HUDEP-2 (cell line): ENCODE results near the gene KRT33B.
"Not testable (repeated sequence)": the region's sequence is repeated elsewhere in the genome, so short reads cannot be mapped to it uniquely, and the experiment has no call there.

Experiments used
- DNase-seq, 76 experiments: peaks; one replicate each; lab custom pipeline; 2025; ENCODE audit not compliant: unreplicated experiment in 76 of 76; lab: John Stamatoyannopoulos, UW

KRT33B gene

GRCh38 chr17:41394254-41394996, 24.8 kb upstream of the KRT33B start:
- no peak for DNase-seq

DNA sequence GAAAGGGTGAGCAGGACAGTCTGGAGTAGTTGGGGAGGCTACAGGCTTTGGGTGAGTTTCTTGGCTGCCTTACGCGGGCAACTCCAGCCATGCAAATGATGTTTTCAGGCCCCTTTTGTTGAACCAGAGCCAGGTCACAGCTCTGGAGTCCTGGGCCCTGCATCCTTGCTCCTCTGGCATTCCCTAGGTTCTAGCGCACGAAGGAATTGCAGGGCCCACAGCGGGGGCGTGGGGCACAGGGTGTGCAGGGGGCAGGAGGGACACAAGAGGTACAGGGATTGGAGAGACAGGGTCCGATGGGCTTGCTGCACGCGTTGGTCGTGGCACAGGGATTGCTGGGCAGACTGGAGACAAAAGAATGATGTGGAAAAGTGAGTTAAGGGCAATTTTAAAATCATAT, 24.2 kb upstream of the KRT33B start:
- DNase-seq, result no peak

- no peak for DNase-seq
Measured at GRCh38 chr17:41393294-41393693, 23.7 kb upstream of the KRT33B start.

GRCh38 chr17:41392278-41392677, 22.7 kb upstream of the KRT33B start:
- no peak for DNase-seq

DNA sequence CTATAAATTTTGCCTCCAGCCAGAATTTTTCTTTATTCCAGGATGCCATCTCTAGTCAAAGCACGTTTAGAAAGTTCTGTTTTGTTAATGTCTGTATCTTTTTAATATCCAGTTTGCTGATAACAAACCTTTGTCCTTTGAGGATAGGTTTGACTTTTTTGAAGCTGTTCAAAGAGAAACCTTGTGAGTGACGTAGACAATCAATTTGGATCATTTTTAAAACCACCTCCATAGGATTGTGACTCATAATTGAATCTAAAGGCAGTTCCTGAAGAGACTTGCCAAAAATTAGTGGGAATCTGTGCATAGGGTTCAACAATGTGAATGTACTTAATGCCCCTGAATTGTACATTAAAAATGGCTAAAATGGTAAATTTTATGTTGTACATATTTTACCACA, 21.9 kb upstream of the KRT33B start:
- no peak for DNase-seq

GRCh38 chr17:41390411-41390938, 20.9 kb upstream of the KRT33B start:
- no peak for DNase-seq

DNA sequence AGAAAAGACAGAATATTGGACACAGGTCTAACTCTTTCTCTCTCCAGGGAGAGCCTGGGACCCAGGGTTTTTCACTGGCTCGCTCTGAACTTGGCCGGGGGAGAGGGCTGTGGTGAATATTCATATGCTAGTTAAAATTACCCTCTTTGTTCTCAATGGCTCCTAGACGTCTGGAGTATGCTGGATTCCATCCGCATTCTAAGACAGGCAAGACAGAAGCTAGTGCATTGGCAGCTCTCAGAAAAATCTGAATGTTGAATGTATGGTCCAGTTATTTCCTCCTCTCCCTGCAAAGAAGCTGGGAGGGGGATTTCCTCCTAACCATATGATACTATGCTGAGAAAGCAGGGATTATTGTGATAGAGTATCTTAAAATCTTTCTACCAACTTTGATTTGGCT, 18.1 kb upstream of the KRT33B start:
- no peak for DNase-seq

DNA sequence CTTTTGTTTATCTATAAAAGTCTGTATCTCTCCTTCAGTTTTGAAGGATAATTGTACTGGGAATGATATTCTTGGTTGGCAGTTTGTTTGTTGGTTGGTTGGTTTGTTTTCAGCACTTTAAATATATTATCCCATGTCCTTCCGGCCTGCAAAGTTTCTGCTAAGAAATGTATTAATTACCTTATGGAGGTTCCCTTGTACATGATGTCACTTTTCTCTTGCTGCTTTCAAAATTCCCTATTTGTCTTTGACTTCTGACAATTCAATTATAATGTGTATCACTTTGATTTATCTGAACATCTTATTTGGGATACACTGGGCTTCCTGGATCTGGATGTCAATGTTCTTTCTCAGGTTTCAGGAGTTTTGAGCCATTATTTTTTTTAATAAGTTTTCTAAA, 16.6 kb upstream of the KRT33B start:
- no peak for DNase-seq

DNA sequence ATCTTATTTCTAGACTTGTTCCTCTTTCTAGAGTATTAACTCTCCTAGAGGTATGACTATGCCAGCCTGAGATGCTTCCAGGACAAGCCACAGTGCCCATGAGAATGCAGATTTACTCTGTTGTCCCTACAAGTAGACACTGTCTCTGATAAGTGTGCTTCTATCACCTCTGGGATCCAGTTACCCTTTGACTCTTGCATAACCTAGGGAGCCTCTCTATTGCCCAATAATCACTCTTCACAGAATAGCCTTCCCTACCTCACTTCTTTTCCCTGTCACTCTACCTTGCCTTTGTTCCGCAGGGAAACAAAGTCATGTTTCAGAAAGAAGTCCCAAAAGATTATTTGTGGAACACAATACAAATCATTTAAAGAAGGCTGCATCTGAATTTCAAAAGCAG, 14.1 kb upstream of the KRT33B start:
- no peak for DNase-seq

DNA sequence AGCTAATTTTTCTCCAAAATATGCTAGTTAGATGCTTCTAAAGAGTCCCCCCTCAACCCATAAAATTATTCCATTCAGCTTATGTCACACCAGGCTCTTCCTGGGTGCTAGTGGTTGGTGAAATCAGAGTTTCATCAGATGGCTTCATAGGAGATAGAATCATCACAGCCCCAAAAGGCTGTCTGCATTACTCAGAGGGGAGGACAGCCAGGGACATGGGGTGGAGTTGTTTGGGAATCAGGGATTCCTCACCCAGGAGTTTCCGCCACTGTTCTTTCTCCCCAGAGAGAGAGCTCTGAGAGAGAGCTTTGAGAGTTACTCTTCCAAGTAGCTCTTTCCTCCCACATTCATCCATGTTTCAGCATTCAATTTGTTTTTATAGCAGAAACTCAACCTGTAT, 12.8 kb upstream of the KRT33B start:
- DNase-seq, result no peak

GRCh38 chr17:41381943-41382342, 12.3 kb upstream of the KRT33B start, which contains the start of gene KRT34:
Gene KRT34 (minus strand): TSS chr17:41382306. CDS start chr17:41382246, 60 bp downstream.
- not testable (repeated sequence) for DNase-seq

- DNase-seq, result not testable (repeated sequence)
Measured at GRCh38 chr17:41380091-41380490, 10.5 kb upstream of the KRT33B start.

DNA sequence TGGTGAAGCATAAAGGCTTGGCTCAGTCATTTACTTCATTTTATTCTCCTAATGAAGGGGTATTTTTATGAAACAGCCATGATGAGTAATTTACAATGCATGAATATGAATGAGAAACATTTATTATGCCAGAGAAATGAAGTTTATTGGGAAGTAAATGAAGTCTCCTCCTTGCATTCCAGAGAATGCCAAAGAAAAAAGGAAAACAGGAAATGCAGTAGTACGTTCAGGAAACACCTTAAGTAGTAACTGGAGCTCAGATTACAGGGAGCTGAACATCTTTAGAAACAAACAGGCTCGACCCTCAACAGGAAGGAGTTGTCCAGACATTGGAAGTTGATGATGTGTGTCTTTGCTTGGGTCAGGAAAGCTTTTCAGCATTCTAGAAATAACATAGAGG, 7.9 kb upstream of the KRT33B start:
- no peak for DNase-seq

DNA sequence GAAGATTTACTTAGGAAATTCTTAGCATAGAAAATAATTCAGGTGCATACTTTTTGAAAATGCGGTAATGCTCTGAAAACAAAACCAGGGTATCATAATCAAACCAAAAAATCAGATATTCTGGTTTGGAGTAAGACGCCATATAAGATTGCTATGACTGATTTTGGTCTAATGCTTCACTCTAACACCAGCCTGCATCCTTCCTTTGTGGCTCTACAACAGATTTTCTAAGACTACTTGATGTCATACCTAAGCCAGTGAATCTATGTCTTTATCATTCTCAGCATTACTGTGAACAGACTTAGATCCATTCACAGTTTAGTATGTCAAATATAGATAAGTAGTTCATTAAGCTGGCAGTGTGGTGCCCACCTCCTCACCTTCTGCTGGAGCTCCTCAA, 590 bp downstream of the KRT33B start:
- DNase-seq, result no peak

GRCh38 chr17:41367426-41368075, 2.1 kb downstream of the KRT33B start:
- DNase-seq, result no peak

DNA sequence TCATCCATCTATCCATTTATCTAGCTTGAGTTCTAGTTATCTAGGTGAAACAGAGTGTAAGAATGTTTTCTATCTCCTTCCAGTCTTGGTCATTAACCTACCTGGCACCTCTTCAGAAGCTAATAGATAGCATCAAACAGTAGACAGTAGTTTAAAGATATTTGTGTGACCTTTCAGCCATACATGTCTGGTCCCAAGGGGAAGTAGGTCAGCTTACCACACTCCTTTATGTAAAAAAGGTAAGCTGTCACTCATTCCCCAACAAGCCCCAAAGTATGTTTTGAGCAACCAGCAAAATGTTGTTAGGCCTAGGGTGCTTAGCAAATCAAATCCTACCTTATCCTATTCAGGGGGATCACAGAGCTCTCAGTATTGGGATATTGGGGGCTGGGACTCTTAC, 3.5 kb downstream of the KRT33B start:
- DNase-seq, result no peak

- no peak for DNase-seq
Measured at GRCh38 chr17:41363881-41364280, 5.7 kb downstream of the KRT33B start.

DNA sequence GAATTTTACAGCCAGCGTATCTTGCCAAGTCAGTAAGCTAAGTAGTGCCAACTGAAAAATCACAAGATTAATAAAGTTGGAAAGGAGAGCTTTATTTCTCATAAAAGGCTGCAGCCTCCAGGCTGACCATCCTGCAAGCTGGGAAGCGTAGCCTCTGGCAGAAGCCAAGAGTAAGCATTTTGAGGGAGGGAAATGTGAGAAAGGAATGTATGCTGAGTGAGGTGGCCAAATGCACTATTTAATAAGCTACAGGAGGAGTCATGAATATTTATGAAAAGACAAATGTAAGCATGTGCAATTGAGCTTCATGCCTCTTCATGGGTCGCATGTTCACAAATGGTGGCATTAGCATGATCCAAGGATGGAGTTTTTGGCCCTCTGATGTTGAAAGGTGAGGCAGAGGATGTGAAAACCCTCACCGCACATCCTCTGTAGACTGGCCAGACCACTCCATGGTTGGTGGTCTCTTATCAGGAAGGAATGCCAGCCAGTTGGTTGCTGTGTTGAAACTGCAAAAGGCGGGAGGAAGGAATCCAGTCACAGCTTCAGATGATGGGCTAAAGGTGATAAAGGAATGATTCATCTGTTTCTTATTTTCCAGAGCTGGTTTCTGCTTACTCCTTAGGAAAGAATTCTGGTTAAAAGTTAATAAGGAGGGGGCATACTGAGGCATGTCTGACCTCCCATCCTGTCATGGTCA, 9.2 kb downstream of the KRT33B start:
- DNase-seq, result no peak

DNA sequence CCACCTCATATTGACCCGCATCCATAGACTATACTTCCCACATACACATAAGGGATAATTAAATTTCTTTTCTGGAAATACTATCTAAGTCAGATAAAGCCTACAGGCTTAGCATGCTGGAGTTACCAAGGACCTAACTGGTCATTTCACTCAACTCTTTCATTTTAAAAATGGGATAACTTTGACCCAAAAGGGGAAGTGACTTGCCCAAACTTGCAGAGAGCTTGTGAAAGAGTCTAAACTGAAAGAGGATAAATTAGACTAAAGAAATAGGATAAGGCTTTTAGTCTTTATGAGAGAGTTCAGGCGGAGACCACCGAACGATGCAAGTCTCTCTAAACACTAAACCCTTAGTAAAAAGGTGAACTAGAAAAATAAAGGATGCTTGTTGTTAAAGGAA, 15.1 kb downstream of the KRT33B start:
- no peak for DNase-seq

DNA sequence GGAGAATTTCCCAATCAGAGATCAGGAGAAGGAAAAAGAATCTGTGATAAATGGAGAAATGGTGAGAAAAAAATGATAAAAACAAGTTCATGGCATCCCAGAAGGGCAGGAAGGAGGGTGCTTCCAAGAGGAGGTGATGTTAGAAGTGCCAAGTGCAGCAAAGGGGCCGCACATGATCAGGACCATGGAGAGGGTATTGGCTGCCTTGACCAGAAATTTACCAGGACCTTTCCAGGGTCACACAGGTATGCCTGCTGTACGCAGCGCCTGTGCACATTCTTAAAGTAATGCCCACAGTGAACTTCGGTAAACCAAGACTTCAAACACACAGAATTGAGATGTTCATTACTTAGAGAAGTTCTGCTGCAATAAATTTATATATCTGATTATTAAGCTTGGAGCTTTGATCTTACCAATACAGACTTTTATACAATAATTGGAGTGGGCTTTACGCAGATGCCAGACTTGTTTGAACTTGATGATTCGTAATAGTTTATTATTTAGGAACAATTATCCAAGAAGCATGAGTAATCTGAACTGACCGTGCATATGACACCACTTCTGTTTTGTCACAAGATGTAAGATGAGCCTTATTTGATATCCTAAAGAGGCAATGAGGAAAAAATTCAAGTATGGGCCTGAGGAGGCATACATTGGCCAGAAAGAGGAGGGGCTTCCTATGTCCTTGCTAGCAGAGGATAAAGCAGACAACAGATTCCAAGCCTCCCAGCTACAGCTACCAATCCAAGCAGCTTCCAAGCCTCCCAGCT, 16.8 kb downstream of the KRT33B start:
- no peak for DNase-seq

- no peak for DNase-seq
Measured at GRCh38 chr17:41351177-41351576, 18.4 kb downstream of the KRT33B start.
